RKO (cell line): ENCODE measurements around the gene VSTM5.

Experiments used
- DNase-seq: peaks from one replicate; pipeline ENCODE4 v3.0.0-alpha.2; 2016; ENCODE audit warnings: low spot score

The VSTM5 gene

GRCh38 chr11:93842461-93842860 lies 8.0 kb downstream of the VSTM5 start:
- peak; percentile 27 for DNase-seq

GRCh38 chr11:93842034-93842433 lies 8.4 kb downstream of the VSTM5 start:
- DNase-seq: no peak

GRCh38 chr11:93841446-93841845 lies 9.0 kb downstream of the VSTM5 start:
- DNase-seq: no peak

DNA sequence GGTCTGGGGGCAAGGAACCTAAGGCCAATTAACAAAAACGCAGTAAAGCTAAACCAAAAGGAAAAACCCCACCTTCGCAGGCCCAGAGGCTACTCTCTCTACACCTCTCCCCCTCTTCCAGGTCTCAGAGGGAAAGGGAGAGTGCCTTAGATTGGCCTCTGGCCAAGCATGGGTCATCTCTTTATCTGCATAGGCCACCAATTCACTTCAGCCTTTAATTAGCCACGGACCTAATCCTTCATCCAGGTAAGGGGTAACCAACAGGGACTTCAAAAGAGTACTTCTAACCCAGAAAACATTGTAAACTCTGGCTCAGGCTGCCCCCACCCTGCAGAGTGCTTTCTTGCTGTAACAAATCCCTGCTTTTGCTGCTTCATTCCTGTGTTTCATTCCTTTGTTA lies 9.4 kb downstream of the VSTM5 start:
- no peak for DNase-seq

DNA sequence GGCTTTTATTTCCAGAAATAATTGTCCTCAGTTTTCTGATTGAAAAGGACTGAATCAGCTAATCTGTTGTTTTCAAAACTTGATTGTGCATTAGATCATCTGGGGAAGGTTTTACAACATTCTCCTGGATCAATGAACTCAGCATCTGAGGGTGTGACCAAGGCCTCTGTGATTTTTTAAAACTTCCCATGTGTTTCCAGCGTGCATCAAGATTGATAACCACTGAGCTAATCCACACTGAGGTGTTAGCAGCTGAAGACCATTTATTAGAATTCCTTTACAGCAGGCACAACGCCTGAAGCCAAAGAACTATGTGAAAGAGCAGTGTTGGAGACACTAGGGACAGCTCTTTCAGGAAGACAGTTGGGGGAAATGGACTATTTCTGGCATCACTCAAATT lies 10.2 kb downstream of the VSTM5 start:
- DNase-seq: no peak

GRCh38 chr11:93838967-93839366 lies 11.5 kb downstream of the VSTM5 start:
- no peak for DNase-seq

- DNase-seq: no peak
Observed at GRCh38 chr11:93832780-93833179, 17.6 kb downstream of the VSTM5 start.

DNA sequence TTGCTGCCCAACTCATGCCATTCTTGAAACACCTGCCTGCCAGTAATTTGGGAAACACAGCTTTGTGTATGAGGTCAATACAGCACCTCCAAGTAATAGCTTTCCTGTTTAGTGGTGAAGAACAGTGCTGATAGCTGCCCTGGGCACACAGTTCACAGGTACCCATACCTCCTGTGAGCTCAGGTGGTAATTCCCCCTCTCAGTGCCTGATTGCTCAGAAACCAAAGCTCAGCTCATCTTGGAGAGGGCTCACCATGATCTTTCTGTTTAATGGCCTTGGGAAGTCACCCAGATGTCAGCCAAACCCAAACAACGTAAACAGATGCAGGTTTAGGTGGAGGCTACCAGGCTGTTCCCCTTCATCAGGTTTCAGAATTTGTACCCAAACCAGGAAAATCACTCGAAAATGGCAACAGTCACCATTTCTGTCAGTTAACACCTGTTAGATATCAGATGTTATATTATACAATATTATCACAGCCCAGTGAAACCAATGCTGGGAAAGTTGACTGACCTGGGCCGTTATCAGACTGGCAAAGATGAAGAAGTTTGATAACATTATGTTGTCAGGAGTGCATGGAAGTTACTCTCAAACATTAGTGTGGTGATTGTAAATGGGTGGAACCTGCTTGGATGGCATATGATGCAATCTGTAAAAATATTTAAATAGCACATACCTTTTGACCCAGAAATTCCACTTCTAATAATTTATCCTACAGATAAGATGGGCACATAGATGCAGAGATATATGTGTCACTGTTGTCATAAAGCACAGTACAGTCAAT lies 18.9 kb downstream of the VSTM5 start:
- no peak for DNase-seq

- DNase-seq: no peak
Observed at GRCh38 chr11:93829598-93829997, 20.8 kb downstream of the VSTM5 start.

GRCh38 chr11:93827363-93827762 lies 23.1 kb downstream of the VSTM5 start:
- DNase-seq: no peak

DNA sequence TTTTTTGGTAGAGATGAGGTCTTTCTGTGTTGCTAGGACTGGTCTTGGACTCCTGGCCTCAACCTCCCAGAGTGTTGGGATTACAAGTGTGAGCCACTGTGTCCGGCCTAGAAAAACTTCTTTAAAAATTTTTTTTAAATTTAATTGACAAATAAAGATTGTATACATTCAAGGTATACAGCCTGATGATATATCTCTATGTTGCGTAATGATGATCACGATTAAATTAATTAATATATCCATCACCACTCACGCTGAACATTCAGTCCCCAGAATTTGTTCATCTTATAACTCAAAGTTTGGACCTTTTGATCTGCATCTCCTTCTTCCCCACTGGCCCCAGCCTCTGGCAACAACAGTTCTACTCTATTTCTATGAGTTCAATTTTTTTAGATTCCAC lies 27.2 kb downstream of the VSTM5 start:
- DNase-seq: no peak

- no peak for DNase-seq
Observed at GRCh38 chr11:93822359-93822758, 28.1 kb downstream of the VSTM5 start.

DNA sequence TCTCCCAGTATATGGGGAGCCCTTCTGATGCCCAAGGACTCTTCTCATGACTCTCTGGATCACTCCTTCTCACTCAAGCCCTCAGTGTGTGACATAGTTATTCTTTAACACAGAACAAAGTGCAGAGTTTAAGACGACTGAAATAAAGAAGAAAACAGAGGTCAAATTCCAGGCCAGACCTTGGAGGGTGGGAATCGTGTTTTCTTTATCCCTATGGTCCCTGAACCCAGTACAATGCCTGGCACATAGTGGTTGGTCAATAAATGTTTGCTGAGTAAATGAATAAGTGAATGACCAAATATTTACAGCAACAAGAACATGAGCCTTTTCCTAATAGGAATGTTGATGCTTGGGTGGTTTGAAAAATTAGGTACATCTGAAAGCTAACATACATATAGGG lies 28.8 kb downstream of the VSTM5 start:
- no peak for DNase-seq

GRCh38 chr11:93820847-93821246 lies 29.6 kb downstream of the VSTM5 start:
- DNase-seq: no peak

- DNase-seq: no peak
Observed at GRCh38 chr11:93819966-93820695, 30.3 kb downstream of the VSTM5 start.

DNA sequence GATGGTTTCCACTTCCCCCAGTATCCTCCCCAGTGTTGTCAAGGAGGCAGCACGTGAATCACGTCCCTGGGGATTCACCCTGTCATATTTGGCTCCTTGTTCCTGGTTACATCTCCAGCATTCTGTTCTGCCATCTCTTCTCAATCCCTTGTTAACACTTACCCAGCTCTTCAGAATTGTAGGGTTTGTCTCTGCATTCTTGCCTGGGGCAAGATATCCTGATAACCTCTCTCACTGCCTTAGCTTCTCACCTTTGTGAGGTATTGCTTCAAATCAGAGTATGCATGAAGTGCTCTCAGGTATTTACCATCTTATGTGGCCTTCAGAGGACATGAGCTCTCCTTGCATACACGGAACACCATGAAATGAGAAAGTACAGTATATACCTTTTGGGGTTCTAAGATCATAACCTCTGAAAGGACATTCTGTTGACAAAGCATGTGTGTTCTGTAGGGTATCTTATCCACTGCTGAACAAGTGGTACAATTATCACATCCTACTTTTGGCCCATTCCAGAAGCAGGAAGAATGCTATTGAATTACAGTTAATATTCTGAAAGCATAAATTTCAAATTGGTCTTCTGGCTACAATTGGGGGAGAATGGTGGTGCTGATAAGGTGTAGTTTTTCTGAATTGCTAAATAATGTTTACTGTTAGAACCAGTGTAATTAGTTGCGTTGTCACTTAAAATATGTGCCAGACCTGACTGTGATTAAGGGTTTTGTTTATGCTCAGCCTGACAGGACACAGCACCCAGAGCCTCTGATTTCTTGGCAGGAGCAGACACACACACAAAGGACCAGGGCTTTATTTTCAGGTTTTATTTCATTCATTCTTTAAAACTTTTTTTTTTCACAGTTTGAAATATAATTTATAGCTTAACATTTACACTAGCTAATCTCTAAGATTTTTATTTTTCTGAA lies 32.7 kb downstream of the VSTM5 start:
- DNase-seq: no peak

DNA sequence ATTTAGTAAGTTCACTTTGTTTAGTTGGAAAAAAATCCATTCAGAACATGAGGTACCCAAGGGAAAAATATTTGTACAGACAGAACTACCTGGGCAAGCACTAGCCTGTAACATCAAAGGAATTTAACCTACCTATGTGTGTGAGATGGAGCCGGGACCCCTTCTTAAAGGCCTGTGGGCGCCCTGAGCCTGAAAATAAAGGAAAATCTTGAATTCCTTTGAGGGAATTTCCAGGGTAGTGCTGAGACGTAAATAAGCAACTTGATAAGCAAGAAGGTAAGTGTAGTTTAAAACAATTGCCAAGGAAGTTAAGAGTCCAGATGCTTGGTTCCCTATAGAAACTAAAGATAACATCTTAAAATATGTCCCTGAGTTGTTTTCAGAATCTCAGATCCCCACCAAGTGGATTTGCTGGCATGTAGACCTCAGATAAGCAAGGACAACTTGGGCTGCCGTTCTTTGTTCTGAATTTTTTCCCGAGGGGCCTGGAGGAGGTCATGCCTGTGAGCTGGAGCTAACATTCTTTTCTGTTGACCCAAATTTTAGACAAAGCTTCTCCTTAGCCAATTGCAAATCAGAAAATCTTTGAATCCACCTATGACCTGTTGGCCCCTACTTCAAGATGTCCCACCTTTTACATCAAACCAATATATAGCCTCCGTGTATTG lies 35.3 kb downstream of the VSTM5 start:
- no peak for DNase-seq

DNA sequence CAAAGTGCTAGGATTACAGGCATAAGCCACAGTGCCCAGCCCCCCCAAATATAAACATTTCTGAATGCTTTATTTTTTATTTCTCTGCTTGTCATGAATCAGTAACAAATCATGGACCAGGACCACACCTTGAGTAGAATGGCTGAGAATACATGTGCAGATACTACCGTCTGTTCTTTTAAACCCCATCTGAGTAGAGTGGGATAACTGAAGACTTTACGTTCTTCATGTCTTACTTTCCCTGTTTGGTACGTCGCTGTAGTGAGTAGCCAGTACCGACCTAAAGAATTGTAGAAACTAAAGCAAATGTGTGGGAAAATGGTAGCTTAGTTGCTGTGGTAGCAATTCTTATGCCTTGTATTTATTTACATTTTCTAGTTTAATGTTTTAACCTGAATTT lies 36.4 kb downstream of the VSTM5 start:
- DNase-seq: no peak

DNA sequence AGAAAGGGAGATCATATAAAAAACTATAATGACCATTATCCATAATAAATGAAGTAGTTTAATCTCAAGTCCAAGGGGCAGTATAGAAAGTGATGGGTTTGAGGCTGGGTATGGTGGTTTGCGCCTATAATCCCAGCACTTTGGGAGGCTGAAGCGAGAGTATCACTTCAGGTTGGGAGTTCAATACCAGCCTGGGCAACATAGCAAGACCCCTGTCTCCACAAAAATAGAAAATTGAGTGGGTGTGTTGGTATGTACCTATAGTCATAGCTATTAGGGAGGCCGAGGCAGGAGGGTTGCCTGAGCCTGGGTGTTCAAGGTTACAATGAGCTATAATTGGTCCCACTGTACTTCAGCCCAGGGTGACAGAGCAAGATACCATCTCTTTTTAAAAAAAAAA lies 42.4 kb downstream of the VSTM5 start:
- no peak for DNase-seq

GRCh38 chr11:93804879-93805278 lies 45.5 kb downstream of the VSTM5 start:
- DNase-seq: no peak

DNA sequence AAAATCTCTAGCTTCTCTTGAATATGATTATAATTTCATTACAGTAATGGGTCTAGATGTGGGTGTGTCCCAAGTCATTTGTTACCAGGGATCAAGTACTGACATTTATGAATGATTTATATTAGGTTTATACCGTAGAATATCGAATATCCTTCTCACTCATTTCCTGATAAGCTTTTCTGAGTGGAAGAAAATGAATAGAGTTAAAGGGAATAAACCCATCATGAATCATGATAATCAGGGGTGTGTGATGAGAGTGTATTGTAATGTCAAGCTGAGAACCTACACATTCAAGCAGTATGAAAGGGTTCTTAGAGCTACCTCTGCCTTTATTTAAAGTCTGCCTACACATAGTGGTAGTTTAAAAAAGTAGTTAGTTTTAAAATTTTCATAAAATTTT lies 49.1 kb downstream of the VSTM5 start:
- no peak for DNase-seq
